Measurements from ENCODE around the gene DNAI2.

Gene DNAI2

GRCh38 chr17:74274060-74274708, at the start of gene DNAI2:
TSS of gene DNAI2 (plus strand) at chr17:74274234. CDS start at chr17:74281818, 7,584 bp downstream.
- DNase-seq (ENCODE audit: low spot score), result no peak

GRCh38 chr17:74224959-74225725, 48.9 kb upstream of the DNAI2 start:
- no peak for DNase-seq (ENCODE audit: low spot score)

GRCh38 chr17:74226252-74226651, 47.8 kb upstream of the DNAI2 start:
- no peak for DNase-seq (ENCODE audit: low spot score)

- no peak for DNase-seq (ENCODE audit: low spot score)
These were observed 46.6 kb upstream of the DNAI2 start for GRCh38 chr17:74227271-74228080.

GRCh38 chr17:74228306-74228978, 45.6 kb upstream of the DNAI2 start:
- DNase-seq (ENCODE audit: low spot score), result no peak

GRCh38 chr17:74230896-74231295, 43.1 kb upstream of the DNAI2 start:
- DNase-seq (ENCODE audit: low spot score), result no peak

- no peak for DNase-seq (ENCODE audit: low spot score)
These were observed 41.8 kb upstream of the DNAI2 start for GRCh38 chr17:74231928-74232907.

GRCh38 chr17:74233937-74234336, 40.1 kb upstream of the DNAI2 start:
- no peak for DNase-seq (ENCODE audit: low spot score)

GRCh38 chr17:74234486-74234885, 39.5 kb upstream of the DNAI2 start:
- no peak for DNase-seq (ENCODE audit: low spot score)

- DNase-seq (ENCODE audit: low spot score), result no peak
These were observed 38.9 kb upstream of the DNAI2 start for GRCh38 chr17:74235040-74235581.

GRCh38 chr17:74235911-74236371, 38.1 kb upstream of the DNAI2 start:
- no peak for DNase-seq (ENCODE audit: low spot score)

- DNase-seq (ENCODE audit: low spot score), result no peak
These were observed 36.7 kb upstream of the DNAI2 start for GRCh38 chr17:74237321-74237720.

- DNase-seq (ENCODE audit: low spot score), result no peak
These were observed 34.9 kb upstream of the DNAI2 start for GRCh38 chr17:74239172-74239571.

GRCh38 chr17:74240618-74241205, 33.3 kb upstream of the DNAI2 start:
- no peak for DNase-seq (ENCODE audit: low spot score)

GRCh38 chr17:74241431-74241830, 32.6 kb upstream of the DNAI2 start:
- no peak for DNase-seq (ENCODE audit: low spot score)

- DNase-seq (ENCODE audit: low spot score), result no peak
These were observed 32.2 kb upstream of the DNAI2 start for GRCh38 chr17:74241847-74242246.

- DNase-seq (ENCODE audit: low spot score), result no peak
These were observed 30.9 kb upstream of the DNAI2 start for GRCh38 chr17:74243013-74243755.

GRCh38 chr17:74244128-74244527, 29.9 kb upstream of the DNAI2 start:
- no peak for DNase-seq (ENCODE audit: low spot score)

- no peak for DNase-seq (ENCODE audit: low spot score)
These were observed 29.5 kb upstream of the DNAI2 start for GRCh38 chr17:74244548-74244947.

Measured in AG20443 (cell line).